ENCODE data around the gene ARHGAP30. TPM values are rescaled to one million over a fixed set of nuclear protein-coding genes. Genes with fewer than 3 reads are reported as not detected.

ARHGAP30 gene
- total and polyA plus RNA-seq, 4 donors, result 10.5 to 66.3 (median 33.8) TPM

- 84 to 88% methylated on average over 12 of the region's 12 CpGs for WGBS, 2 donors
- H3K4me1 ChIP-seq (ENCODE audit: control insufficient read depth in 5 of 5, insufficient read depth in 5 of 5, low read length in 5 of 5), result peaks cover 9 to 31% (median 19%) of the 10 kb centered on the region in 5 donors
- DNase-seq (no peak), ATAC-seq (ENCODE audit: insufficient read depth, low FRiP score) (no peak)
- no peak overlapping the region for H3K27ac ChIP-seq (ENCODE audit: low read depth in 1 of 2, low read length in 1 of 2)
- H3K9ac ChIP-seq (ENCODE audit: insufficient read depth in 1 of 2, low read length in 2 of 2), result no peak overlapping the region
- no peak for TF ChIP-seq CTCF (IDR thresholded peaks at IDR 0.05; ENCODE audit: control extremely low read depth, extremely low read depth)
- H3K4me3 ChIP-seq, result no peak overlapping the region
- H3K36me3 ChIP-seq (ENCODE audit: control insufficient read depth in 4 of 4, insufficient read depth in 4 of 4, low read length in 4 of 4), result peaks cover 4 to 10% (median 5%) of the 10 kb centered on the region in 4 donors
- no peaks in the 10 kb centered on the region for H3K9me3 ChIP-seq (ENCODE audit: control insufficient read depth in 4 of 4, insufficient read depth in 3 of 4, low read length in 3 of 4)
- no peaks in the 10 kb centered on the region for H3K27me3 ChIP-seq (ENCODE audit: control insufficient read depth in 3 of 3, insufficient read depth in 3 of 3, low read length in 2 of 3)
Observed at GRCh38 chr1:161115132-161115711, 45.5 kb upstream of the ARHGAP30 start.

- WGBS, 2 donors, result 67 to 79% methylated on average over 2 of the region's 2 CpGs
- Histone ChIP-seq H3K9me3 (ENCODE audit: control insufficient read depth in 4 of 4, insufficient read depth in 3 of 4, low read length in 3 of 4) (no peaks in the 10 kb centered on the region), H3K36me3 (ENCODE audit: control insufficient read depth in 4 of 4, insufficient read depth in 4 of 4, low read length in 4 of 4) (peaks cover under 1 to 5% (median 3%) of the 10 kb centered on the region in 4 donors), H3K4me3 (no peak overlapping the region), H3K27me3 (ENCODE audit: control insufficient read depth in 3 of 3, insufficient read depth in 3 of 3, low read length in 2 of 3) (no peaks in the 10 kb centered on the region), H3K9ac (ENCODE audit: insufficient read depth in 1 of 2, low read length in 2 of 2) (no peak overlapping the region), H3K4me1 (ENCODE audit: control insufficient read depth in 5 of 5, insufficient read depth in 5 of 5, low read length in 5 of 5) (peaks cover 9 to 26% (median 19%) of the 10 kb centered on the region in 5 donors), H3K27ac (ENCODE audit: low read depth in 1 of 2, low read length in 1 of 2) (no peak overlapping the region)
- ATAC-seq (ENCODE audit: insufficient read depth, low FRiP score) (no peak), DNase-seq (no peak)
- TF ChIP-seq CTCF (IDR thresholded peaks at IDR 0.05; ENCODE audit: control extremely low read depth, extremely low read depth), result no peak
Observed at GRCh38 chr1:161114556-161114955, 44.9 kb upstream of the ARHGAP30 start.

- H3K4me1 ChIP-seq (ENCODE audit: control insufficient read depth in 5 of 5, insufficient read depth in 5 of 5, low read length in 5 of 5), result peaks cover 2 to 20% (median 13%) of the 10 kb centered on the region in 5 donors
Observed at GRCh38 chr1:161113915-161114314, 44.2 kb upstream of the ARHGAP30 start.

More at GRCh38 chr1:161113915-161114314, 44.2 kb upstream of the ARHGAP30 start:
- Histone ChIP-seq H3K9me3 (ENCODE audit: control insufficient read depth in 4 of 4, insufficient read depth in 3 of 4, low read length in 3 of 4) (no peaks in the 10 kb centered on the region), H3K4me3 (no peak overlapping the region), H3K36me3 (ENCODE audit: control insufficient read depth in 4 of 4, insufficient read depth in 4 of 4, low read length in 4 of 4) (peaks cover 1 to 5% (median 3%) of the 10 kb centered on the region in 4 donors), H3K27ac (ENCODE audit: low read depth in 1 of 2, low read length in 1 of 2) (no peak overlapping the region), H3K9ac (ENCODE audit: insufficient read depth in 1 of 2, low read length in 2 of 2) (no peak overlapping the region), H3K27me3 (ENCODE audit: control insufficient read depth in 3 of 3, insufficient read depth in 3 of 3, low read length in 2 of 3) (no peaks in the 10 kb centered on the region)
- DNase-seq, result no peak
- TF ChIP-seq CTCF (IDR thresholded peaks at IDR 0.05; ENCODE audit: control extremely low read depth, extremely low read depth), result no peak
- ATAC-seq (ENCODE audit: insufficient read depth, low FRiP score), result no peak
- WGBS, 2 donors, result 33 to 59% methylated on average over 1 of the region's 1 CpG
